PFSK-1 (cell line): ENCODE data around the gene NR1I3.

Experiments used
- FOXP2 ChIP-seq: optimal IDR thresholded peaks from 2 replicates; pipeline ENCODE3; 2011; ENCODE audit warnings: borderline replicate concordance, control low read depth, inconsistent platforms; ENCODE audit not compliant: insufficient read depth; ENCODE audit errors: extremely low read length, extremely low read depth
- POLR2AphosphoS5 ChIP-seq: IDR thresholded peaks from 2 replicates; pipeline ENCODE4 v1.6.1; 2012; ENCODE audit warnings: low read depth, mild to moderate bottlenecking, control low read depth, low read length, moderate library complexity
- REST ChIP-seq, 2 experiments: IDR thresholded peaks; 2 replicates each; pipeline versions ENCODE4 v1.6.1 to v1.8.0; 2011 to 2012; ENCODE audit warnings: low read depth in 2 of 2, low read length in 2 of 2, control low read depth in 1 of 2, inconsistent platforms in 1 of 2, mild to moderate bottlenecking in 1 of 2, moderate library complexity in 1 of 2; ENCODE audit not compliant: insufficient read depth in 1 of 2
- SIN3A ChIP-seq: IDR thresholded peaks from 2 replicates; pipeline ENCODE4 v1.6.1; 2012; ENCODE audit warnings: mild to moderate bottlenecking, low read length, moderate library complexity, borderline replicate concordance; ENCODE audit not compliant: insufficient read depth
- TAF1 ChIP-seq: IDR thresholded peaks from 2 replicates; pipeline ENCODE4 v1.6.1; 2012; ENCODE audit warnings: low read length, control low read depth, borderline replicate concordance; ENCODE audit not compliant: insufficient read depth

Gene NR1I3

GRCh38 chr1:161265305-161265704 lies 27.3 kb upstream of the NR1I3 start:
- TF ChIP-seq TAF1 = no peak
- TF ChIP-seq POLR2AphosphoS5 = no peak
- no peak for TF ChIP-seq FOXP2
- TF ChIP-seq REST (IDR thresholded peaks at IDR 0.05; ENCODE audit: insufficient read depth in 1 of 2, low read depth in 2 of 2, low read length in 2 of 2) = no peak
- no peak for TF ChIP-seq SIN3A

- TF ChIP-seq REST (IDR thresholded peaks at IDR 0.05; ENCODE audit: insufficient read depth in 1 of 2, low read depth in 2 of 2, low read length in 2 of 2) (peak in 1 of 2 experiments; percentile 71; a peak in 1 of 4 replicates), FOXP2 (no peak)
Observed at GRCh38 chr1:161261261-161262235, 23.5 kb upstream of the NR1I3 start.

- TF ChIP-seq FOXP2 (no peak), TAF1 (no peak), REST (IDR thresholded peaks at IDR 0.05; ENCODE audit: insufficient read depth in 1 of 2, low read depth in 2 of 2, low read length in 2 of 2) (no peak), SIN3A (no peak), POLR2AphosphoS5 (no peak)
Observed at GRCh38 chr1:161260376-161261260, 22.6 kb upstream of the NR1I3 start.

GRCh38 chr1:161259765-161260164 lies 21.8 kb upstream of the NR1I3 start:
- TF ChIP-seq REST (IDR thresholded peaks at IDR 0.05; ENCODE audit: insufficient read depth in 1 of 2, low read depth in 2 of 2, low read length in 2 of 2) (no peak), POLR2AphosphoS5 (no peak), FOXP2 (no peak), SIN3A (no peak), TAF1 (no peak)
